ENCODE measurements around the gene EGLN1.
"Not testable (repeated sequence)": the region's sequence is repeated elsewhere in the genome, so short reads cannot be mapped to it uniquely, and the experiment has no call there.

EGLN1 gene

GRCh38 chr1:231421971-231422797 is at the start of gene EGLN1:
EGLN1 (minus strand) TSS chr1:231422287; CDS start chr1:231421888, 399 bp downstream.
- TF ChIP-seq CTCF (IDR thresholded peaks at IDR 0.05; ENCODE audit: low read depth, low read length): peak; percentile 23
- DNase-seq (ENCODE audit: low read depth, low spot score): peak; percentile 87
- H3K4me3 ChIP-seq (ENCODE audit: low read depth, low read length): peak within 1 kb of the TSS; percentile 87
- in situ Hi-C loops (cut with HindIII; ENCODE audit: low sequenced_read_pairs): no loop called here

GRCh38 chr1:231471500-231471899 is 49.4 kb upstream of the EGLN1 start:
- in situ Hi-C loops (cut with HindIII; ENCODE audit: low sequenced_read_pairs); H3K4me3 ChIP-seq (ENCODE audit: low read depth, low read length); DNase-seq (ENCODE audit: low read depth, low spot score): not testable (repeated sequence)

- DNase-seq (ENCODE audit: low read depth, low spot score); in situ Hi-C loops (cut with HindIII; ENCODE audit: low sequenced_read_pairs); H3K4me3 ChIP-seq (ENCODE audit: low read depth, low read length): not testable (repeated sequence)
Measured at GRCh38 chr1:231471027-231471426, 48.9 kb upstream of the EGLN1 start.

GRCh38 chr1:231467986-231468385 is 45.9 kb upstream of the EGLN1 start:
- H3K4me3 ChIP-seq (ENCODE audit: low read depth, low read length): no peak overlapping the region
- in situ Hi-C loops (cut with HindIII; ENCODE audit: low sequenced_read_pairs): no loop called here
- DNase-seq (ENCODE audit: low read depth, low spot score): no peak
- TF ChIP-seq CTCF (IDR thresholded peaks at IDR 0.05; ENCODE audit: low read depth, low read length): no peak

- no peak for DNase-seq (ENCODE audit: low read depth, low spot score)
- in situ Hi-C loops (cut with HindIII; ENCODE audit: low sequenced_read_pairs): no loop called here
- no peak for TF ChIP-seq CTCF (IDR thresholded peaks at IDR 0.05; ENCODE audit: low read depth, low read length)
- H3K4me3 ChIP-seq (ENCODE audit: low read depth, low read length): no peak overlapping the region
Measured at GRCh38 chr1:231465051-231465450, 43.0 kb upstream of the EGLN1 start.

GRCh38 chr1:231463541-231463940 is 41.5 kb upstream of the EGLN1 start:
- TF ChIP-seq CTCF (IDR thresholded peaks at IDR 0.05; ENCODE audit: low read depth, low read length): no peak
- in situ Hi-C loops (cut with HindIII; ENCODE audit: low sequenced_read_pairs): no loop called here
- H3K4me3 ChIP-seq (ENCODE audit: low read depth, low read length): no peak overlapping the region
- no peak for DNase-seq (ENCODE audit: low read depth, low spot score)

GRCh38 chr1:231460614-231461013 is 38.5 kb upstream of the EGLN1 start:
- in situ Hi-C loops (cut with HindIII; ENCODE audit: low sequenced_read_pairs): no loop called here
- H3K4me3 ChIP-seq (ENCODE audit: low read depth, low read length): no peak overlapping the region
- peak; percentile 49 for DNase-seq (ENCODE audit: low read depth, low spot score)
- TF ChIP-seq CTCF (IDR thresholded peaks at IDR 0.05; ENCODE audit: low read depth, low read length): no peak

GRCh38 chr1:231459438-231459837 is 37.4 kb upstream of the EGLN1 start:
- DNase-seq (ENCODE audit: low read depth, low spot score); in situ Hi-C loops (cut with HindIII; ENCODE audit: low sequenced_read_pairs); H3K4me3 ChIP-seq (ENCODE audit: low read depth, low read length): not testable (repeated sequence)

GRCh38 chr1:231457956-231458355 is 35.9 kb upstream of the EGLN1 start:
- in situ Hi-C loops (cut with HindIII; ENCODE audit: low sequenced_read_pairs); DNase-seq (ENCODE audit: low read depth, low spot score); H3K4me3 ChIP-seq (ENCODE audit: low read depth, low read length): not testable (repeated sequence)

GRCh38 chr1:231454133-231454532 is 32.0 kb upstream of the EGLN1 start:
- in situ Hi-C loops (cut with HindIII; ENCODE audit: low sequenced_read_pairs); DNase-seq (ENCODE audit: low read depth, low spot score); H3K4me3 ChIP-seq (ENCODE audit: low read depth, low read length): not testable (repeated sequence)
